ENCODE data around the gene CDC45.

Gene CDC45

GRCh38 chr22:19450363-19451175, 29.2 kb upstream of the CDC45 start:
- no peaks in the 10 kb centered on the region for H3K4me1 ChIP-seq (ENCODE audit: control insufficient read depth, insufficient read depth, low read length)
- no peak overlapping the region for H3K27ac ChIP-seq (ENCODE audit: extremely low read depth, low read depth, low read length)
- peaks cover 11 to 73% of the 10 kb centered on the region in 2 experiments; a peak in 2 of 3 replicates for H3K36me3 ChIP-seq (ENCODE audit: control insufficient read depth in 2 of 2, insufficient read depth in 1 of 2, low read length in 2 of 2)
- TF ChIP-seq ZNF221 (tag by site-specific recombination; IDR thresholded peaks at IDR 0.05; ENCODE audit: borderline replicate concordance), result no peak
- TF ChIP-seq, protein P1, sequence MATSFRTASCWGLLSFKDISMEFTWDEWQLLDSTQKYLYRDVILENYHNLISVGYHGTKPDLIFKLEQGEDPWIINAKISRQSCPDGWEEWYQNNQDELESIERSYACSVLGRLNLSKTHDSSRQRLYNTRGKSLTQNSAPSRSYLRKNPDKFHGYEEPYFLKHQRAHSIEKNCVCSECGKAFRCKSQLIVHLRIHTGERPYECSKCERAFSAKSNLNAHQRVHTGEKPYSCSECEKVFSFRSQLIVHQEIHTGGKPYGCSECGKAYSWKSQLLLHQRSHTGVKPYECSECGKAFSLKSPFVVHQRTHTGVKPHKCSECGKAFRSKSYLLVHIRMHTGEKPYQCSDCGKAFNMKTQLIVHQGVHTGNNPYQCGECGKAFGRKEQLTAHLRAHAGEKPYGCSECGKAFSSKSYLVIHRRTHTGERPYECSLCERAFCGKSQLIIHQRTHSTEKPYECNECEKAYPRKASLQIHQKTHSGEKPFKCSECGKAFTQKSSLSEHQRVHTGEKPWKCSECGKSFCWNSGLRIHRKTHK (tag by site-specific recombination; IDR thresholded peaks at IDR 0.05), result no peak
- peak; percentile 47 for TF ChIP-seq ZBTB17 (tag by site-specific recombination; IDR thresholded peaks at IDR 0.05)
- no peak for TF ChIP-seq ZNF366 (tag by site-specific recombination; conservative IDR thresholded peaks at IDR 0.05)
- no peak for TF ChIP-seq ZNF473 (tag by site-specific recombination; IDR thresholded peaks at IDR 0.05)
- TF ChIP-seq ZNF121 (tag by site-specific recombination; IDR thresholded peaks at IDR 0.05), result peak; percentile 93
- H3K4me3 ChIP-seq (ENCODE audit: low read depth, low read length), result no peak overlapping the region
- ChIA-PET POLR2A (interaction anchor here (1.0 kb wide), 1 partner anchor 29 kb away, joined by 3 read pairs; the partner anchor contains the start of genes CDC45 and UFD1), CTCF (interaction anchor here (0.6 to 3.6 kb wide), 4 partner anchors 23 to 272 kb away, joined by 3 to 11 read pairs (median 3); partner anchors contain the start of gene SLC25A1)
- no peaks in the 10 kb centered on the region for H3K9me3 ChIP-seq (ENCODE audit: control insufficient read depth, insufficient read depth, low read depth, low read length)

GRCh38 chr22:19451570-19451969, 28.1 kb upstream of the CDC45 start:
- Histone ChIP-seq H3K4me1 (ENCODE audit: control insufficient read depth, insufficient read depth, low read length) (no peaks in the 10 kb centered on the region), H3K4me3 (ENCODE audit: low read depth, low read length) (no peak overlapping the region), H3K9me3 (ENCODE audit: control insufficient read depth, insufficient read depth, low read depth, low read length) (no peaks in the 10 kb centered on the region), H3K36me3 (ENCODE audit: control insufficient read depth in 2 of 2, insufficient read depth in 1 of 2, low read length in 2 of 2) (peaks cover 11 to 80% of the 10 kb centered on the region in 2 experiments; a peak in 2 of 3 replicates), H3K27ac (ENCODE audit: extremely low read depth, low read depth, low read length) (no peak overlapping the region)
- ChIA-PET POLR2A (interaction anchor here (0.6 to 1.0 kb wide), 2 partner anchors 17 to 276 kb away, joined by 3 to 5 read pairs; no protein-coding TSS in a partner anchor), CTCF (interaction anchor here (3.6 kb wide), 1 partner anchor 22 kb away, joined by 11 read pairs; no protein-coding TSS in a partner anchor)
- TF ChIP-seq ZSCAN16 (tag by site-specific recombination; IDR thresholded peaks at IDR 0.05), result no peak
- TF ChIP-seq ZNF777 (tag by site-specific recombination; IDR thresholded peaks at IDR 0.05; ENCODE audit: borderline replicate concordance), result no peak
- no peak for TF ChIP-seq ZNF660 (tag by site-specific recombination; IDR thresholded peaks at IDR 0.05)
- TF ChIP-seq SP2 (tag by site-specific recombination; IDR thresholded peaks at IDR 0.05), result no peak
- TF ChIP-seq ZNF169 (tag by site-specific recombination; IDR thresholded peaks at IDR 0.05), result no peak
- no peak for TF ChIP-seq PBX3 (CRISPR knock-in tag; IDR thresholded peaks at IDR 0.05)
- TF ChIP-seq ZNF174 (tag by site-specific recombination; IDR thresholded peaks at IDR 0.05), result no peak
- TF ChIP-seq, protein P2, sequence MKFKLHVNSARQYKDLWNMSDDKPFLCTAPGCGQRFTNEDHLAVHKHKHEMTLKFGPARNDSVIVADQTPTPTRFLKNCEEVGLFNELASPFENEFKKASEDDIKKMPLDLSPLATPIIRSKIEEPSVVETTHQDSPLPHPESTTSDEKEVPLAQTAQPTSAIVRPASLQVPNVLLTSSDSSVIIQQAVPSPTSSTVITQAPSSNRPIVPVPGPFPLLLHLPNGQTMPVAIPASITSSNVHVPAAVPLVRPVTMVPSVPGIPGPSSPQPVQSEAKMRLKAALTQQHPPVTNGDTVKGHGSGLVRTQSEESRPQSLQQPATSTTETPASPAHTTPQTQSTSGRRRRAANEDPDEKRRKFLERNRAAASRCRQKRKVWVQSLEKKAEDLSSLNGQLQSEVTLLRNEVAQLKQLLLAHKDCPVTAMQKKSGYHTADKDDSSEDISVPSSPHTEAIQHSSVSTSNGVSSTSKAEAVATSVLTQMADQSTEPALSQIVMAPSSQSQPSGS (tag by site-specific recombination; IDR thresholded peaks at IDR 0.05; ENCODE audit: low read depth), result no peak
- TF ChIP-seq, protein P3, sequence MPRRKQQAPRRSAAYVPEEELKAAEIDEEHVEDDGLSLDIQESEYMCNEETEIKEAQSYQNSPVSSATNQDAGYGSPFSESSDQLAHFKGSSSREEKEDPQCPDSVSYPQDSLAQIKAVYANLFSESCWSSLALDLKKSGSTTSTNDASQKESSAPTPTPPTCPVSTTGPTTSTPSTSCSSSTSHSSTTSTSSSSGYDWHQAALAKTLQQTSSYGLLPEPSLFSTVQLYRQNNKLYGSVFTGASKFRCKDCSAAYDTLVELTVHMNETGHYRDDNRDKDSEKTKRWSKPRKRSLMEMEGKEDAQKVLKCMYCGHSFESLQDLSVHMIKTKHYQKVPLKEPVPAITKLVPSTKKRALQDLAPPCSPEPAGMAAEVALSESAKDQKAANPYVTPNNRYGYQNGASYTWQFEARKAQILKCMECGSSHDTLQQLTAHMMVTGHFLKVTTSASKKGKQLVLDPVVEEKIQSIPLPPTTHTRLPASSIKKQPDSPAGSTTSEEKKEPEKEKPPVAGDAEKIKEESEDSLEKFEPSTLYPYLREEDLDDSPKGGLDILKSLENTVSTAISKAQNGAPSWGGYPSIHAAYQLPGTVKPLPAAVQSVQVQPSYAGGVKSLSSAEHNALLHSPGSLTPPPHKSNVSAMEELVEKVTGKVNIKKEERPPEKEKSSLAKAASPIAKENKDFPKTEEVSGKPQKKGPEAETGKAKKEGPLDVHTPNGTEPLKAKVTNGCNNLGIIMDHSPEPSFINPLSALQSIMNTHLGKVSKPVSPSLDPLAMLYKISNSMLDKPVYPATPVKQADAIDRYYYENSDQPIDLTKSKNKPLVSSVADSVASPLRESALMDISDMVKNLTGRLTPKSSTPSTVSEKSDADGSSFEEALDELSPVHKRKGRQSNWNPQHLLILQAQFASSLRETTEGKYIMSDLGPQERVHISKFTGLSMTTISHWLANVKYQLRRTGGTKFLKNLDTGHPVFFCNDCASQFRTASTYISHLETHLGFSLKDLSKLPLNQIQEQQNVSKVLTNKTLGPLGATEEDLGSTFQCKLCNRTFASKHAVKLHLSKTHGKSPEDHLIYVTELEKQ (tag by site-specific recombination; IDR thresholded peaks at IDR 0.05; ENCODE audit: borderline replicate concordance), result no peak
- no peak for TF ChIP-seq ZNF350 (tag by site-specific recombination; IDR thresholded peaks at IDR 0.05)
- TF ChIP-seq ZNF10 (tag by site-specific recombination; IDR thresholded peaks at IDR 0.05), result no peak
- no peak for TF ChIP-seq ZNF280C (tag by site-specific recombination; IDR thresholded peaks at IDR 0.05)
- no peak for TF ChIP-seq HIC1 (tag by site-specific recombination; IDR thresholded peaks at IDR 0.05)

Data from HEK293 (cell line).